NCI-H1930 (cell line): Measurements from ENCODE around the gene CSNK1G2.
"Not testable (repeated sequence)": the region's sequence is repeated elsewhere in the genome, so short reads cannot be mapped to it uniquely, and the experiment has no call there.

Source experiments
- DNase-seq, 2 experiments: peaks; one replicate each; lab custom pipeline; 2025; lab: John Stamatoyannopoulos, UW

Gene CSNK1G2

DNA sequence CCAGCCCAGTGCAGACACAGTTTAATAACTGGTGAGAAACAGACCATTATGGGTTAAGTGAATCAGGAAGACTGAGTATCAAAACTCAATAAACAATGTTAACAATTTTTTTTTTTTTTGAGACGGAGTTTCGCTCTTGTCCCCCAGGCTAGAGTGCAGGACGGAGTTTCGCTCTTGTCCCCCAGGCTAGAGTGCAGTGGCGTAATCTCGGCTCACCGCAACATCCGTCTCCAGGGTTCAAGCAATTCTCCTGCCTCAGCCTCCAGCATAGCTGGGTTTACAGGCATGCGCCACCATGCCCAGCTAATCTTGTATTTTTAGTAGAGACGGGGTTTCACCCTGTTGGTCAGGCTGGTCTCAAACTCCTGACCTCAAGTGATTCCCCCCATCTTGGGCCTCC lies 47.5 kb downstream of the CSNK1G2 start:
- not testable (repeated sequence) for DNase-seq

DNA sequence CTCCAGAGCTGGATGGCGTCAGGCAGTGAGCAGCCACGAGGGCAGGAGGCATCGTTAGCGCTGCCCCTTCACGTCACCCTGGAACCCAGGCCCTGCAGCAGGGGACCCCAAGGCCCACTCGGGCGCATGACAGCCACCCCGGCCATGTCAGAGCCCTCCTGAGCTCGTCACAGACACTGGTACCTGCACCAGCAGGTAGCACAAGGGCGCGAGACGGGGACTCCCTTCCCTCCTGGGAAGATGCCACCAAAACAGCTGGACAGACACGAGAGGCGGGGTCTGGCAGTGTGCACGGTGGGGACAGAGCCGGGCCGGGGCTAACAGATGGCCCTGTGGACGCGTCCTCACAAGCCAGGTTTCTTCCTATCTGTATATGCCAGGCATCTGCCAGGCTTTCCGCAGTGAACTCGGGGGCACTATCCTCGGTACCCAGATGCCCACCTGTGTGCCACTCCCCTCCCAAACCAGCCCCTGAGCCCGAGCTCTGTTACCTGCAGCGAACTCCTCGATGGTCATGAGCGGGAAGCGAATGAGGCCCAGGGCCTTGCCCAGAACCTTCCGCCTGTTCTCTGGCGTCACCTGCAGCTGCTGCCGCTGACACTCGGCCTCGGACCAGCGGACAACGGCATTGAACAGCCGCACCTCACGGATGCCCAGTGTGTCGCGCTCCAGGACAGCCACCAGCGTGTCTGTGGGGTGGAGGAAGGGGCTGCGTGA lies 48.7 kb downstream of the CSNK1G2 start:
- no peak for DNase-seq

DNA sequence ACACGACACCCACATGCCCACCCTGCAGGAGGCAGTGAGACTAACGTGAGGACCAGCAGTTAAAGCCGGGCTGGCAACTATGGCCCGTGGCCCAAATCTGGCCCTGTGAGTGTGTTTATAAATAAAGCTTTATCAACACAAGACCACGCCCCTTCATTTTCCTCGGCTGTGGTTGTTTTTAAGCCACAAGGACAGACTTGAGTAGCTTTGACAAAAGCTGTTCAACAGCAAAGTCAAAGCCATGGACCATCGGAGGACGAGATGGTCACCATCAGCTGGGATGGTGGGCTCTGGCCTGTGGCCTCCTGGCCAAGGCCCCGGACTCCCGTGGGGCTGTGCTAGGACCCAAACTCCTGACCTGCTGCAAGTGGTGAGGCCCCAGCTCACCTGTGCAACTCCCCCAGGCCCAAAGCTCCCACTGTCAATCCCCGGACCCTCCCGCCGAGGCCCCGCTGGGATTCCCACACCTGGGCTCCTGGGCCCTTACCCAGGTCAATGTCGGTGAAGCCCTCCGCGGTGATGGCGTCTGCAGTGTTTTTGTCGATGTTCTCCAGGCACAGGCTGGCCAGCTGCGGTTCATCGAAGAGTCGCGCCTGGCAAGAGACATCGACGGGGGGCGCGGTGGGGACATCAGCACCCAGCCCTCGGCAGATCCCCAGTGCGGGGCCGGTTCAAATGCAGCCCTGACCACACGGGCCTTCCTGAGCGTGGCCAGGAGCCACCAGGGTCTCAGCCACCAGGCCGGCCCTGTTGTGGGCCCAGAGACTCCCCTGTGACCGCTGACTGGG lies 49.5 kb downstream of the CSNK1G2 start:
- no peak for DNase-seq

DNA sequence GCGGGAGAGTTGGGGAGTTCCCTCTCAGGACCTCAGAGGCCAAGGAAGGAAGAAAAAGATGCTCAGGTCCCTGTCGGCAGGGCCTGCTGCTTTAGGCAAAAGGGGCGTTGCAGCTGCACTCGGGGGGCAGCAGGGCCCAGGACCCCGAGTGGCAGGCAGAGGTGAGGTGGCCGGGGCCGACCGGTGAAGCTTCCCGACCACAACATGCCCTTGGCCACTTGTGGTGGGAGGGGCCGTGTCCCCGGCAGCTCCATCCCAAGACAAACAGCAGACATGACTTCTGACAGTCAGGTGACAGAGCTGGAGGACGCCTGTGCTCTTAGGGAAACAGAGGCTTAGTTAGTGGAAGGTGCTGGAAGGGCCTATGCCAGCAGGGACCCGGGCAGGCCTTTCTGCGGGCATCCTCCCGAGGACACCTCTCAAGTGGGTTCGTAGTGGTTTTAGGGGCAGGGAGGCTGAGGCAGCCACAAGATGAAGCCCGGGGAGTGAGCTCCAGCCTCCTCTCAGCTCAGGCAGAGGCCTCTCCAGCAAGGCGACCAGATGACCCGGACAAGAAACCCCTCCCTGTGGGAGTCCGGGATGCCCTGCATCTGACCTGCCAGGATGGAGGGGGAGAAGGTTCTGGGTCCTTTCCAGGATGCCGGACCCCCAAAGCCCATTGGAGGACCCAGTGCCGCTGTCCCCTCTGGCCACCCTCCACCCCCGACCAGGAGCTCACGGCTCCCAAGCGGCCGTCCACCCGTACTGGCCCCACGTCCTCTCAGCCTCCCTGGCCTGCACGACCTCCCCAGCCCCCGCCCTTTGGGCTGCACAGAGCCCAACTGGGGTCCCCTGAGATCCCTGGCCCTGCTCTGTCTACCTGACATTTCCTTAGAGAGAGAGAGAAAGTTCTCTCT lies 50.3 kb downstream of the CSNK1G2 start:
- no peak for DNase-seq

DNA sequence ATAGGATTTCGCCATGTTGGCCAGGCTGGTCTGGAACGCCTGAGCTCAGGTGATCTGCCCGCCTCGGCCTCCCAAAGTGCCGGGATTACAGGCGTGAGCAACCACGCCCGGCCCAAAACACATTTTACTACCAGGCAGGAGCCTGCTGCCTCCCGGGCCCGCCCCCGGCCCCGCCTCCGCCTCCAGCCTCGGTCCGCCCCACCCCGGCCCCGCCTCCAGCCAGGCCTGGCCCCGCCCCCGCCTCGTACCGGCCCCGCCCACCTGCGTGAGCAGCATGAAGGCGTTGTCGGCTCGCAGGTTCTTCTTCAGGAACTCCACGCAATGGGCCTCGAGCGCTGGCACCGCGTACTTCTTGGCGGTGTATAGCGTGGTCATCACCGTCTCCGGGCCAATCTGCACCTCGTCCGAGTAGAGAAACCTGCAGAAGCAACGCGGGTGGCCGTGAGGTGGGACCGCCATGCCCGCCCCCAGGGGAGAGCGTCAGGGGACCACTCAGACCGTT lies 51.8 kb downstream of the CSNK1G2 start:
- DNase-seq = no peak

DNA sequence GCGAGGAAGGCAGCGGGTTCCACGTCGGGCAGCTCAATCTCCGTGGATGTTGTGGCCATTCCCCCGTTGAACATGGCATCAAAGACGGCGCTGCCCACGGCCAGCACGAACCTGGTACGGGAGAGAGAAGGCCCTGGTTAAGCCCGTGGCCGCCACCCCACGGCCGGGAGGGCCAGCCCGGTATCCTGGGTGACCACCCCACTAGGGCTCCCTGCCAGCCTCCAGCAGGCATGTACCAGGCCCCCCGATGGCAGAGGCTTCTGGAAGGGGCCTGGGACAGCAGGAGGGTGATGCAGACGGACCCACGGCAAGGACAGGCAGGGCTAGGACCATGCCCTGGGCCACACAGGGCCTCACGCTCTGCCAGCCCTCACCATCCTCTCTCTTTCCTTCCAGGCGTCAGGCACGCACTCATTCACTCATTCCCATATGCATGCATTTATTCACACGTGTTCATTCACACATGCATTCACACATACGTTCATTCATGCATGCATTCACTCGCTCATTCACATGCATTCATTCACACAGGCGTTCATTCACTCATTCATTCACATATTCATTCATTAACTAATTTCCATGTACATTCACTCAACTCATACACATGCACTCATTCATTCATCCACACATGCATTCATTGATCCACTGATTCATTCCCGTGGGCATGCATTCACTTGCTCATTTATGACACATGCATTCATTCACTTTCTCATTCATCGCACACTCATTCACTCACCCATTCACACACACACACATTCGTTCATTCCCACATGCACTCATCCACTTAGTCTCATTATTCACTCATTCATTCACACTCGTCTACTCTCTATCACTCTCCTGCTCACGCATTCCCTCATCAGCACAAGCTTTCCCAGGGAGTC lies 56.6 kb downstream of the CSNK1G2 start:
- no peak for DNase-seq

DNA sequence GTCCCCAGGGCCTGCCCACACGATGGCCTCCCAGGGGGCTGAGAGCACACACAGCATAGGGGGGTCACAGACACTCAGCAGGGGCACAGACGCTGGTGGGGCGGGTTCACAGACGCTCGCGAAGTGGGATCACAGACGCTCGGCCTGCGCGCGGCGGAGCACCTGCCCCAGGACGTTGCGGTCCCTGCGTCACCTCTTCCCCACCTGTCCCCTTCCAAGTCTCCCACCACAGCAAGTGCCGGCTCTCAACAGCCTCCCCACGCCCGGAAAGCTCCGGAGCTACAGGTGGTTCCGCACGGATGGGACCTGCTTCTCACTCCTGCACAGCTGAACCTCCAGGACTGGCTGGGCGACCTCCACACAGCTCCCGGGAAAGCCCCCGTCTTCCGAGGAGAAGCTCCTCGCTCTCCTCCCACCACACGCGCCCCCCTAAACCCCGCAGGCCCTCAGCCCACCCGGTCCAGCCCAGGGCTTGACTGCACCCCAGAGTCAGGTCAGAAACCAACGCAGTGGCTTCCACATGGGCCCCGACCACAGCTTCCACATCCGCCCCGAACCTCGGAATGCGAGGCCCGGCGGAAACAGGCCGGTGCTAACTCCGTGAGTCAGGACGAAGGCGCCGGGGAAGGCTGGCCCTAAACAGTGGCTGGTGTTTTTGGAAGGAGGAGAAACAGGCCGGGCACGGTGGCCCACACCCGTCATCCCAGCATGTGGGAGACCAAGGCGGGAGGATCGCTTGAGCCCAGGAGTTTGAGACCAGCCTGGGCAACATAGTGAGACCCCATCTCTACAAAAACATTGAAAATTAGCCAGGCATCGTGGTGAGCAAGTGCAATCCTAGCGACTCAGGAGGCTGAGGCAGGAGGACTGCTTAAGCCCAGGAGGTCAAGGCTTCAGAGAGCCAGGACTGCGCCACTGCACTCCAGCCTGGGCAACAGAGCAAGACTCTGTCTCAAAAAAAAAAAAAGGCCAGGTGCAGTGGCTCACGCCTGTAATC lies 58.0 kb downstream of the CSNK1G2 start:
- no peak for DNase-seq

DNA sequence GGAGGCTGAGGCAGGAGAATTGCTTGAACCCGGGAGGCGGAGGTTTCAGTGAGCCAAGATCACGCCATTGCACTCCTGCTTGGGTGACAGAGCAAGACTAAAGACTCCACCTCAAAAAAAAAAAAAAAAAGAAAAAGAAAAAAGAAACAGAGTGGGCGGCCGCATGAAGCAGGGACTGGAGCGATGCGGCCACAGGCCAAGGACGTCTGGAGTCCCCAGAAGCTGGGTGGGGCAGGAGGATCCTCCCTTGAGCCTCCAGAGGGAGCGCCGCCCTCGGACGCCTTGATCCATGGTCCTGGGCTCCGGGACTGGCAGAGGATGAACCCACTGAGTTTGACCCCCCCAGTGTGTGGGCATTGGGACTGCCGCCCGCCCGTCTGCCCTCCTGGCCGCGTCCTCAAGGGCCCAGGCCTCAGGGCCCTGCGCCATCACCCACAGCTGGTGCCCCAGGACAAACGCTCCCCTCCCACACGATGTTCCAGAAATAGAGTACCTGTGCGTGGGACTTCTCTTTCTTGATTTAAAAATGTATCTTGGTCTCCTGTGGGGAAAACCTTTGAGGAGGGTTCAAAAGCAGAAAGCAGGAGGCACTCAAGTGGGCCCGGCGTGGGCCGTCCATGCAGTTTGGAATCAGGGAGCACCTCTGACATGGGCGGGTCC lies 59.0 kb downstream of the CSNK1G2 start:
- no peak for DNase-seq

DNA sequence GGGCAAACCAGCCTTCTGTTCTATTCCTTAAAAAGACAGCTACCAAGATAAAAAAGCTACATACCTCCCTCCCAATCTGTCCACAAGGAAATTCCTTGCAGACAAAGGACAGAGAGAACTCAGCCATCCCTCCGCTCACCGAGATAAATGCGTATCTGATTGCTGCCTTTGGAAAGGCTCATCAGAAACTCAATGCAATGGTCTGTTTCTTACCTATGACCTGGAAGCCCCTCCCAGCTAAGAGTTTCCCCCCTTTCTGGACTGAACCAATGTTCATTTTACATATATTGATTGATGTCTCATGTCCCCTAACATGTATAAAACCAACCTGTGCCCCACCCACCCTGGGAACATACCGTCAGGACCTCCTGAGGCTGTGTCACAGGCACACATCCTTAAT lies 62.9 kb downstream of the CSNK1G2 start:
- no peak for DNase-seq

DNA sequence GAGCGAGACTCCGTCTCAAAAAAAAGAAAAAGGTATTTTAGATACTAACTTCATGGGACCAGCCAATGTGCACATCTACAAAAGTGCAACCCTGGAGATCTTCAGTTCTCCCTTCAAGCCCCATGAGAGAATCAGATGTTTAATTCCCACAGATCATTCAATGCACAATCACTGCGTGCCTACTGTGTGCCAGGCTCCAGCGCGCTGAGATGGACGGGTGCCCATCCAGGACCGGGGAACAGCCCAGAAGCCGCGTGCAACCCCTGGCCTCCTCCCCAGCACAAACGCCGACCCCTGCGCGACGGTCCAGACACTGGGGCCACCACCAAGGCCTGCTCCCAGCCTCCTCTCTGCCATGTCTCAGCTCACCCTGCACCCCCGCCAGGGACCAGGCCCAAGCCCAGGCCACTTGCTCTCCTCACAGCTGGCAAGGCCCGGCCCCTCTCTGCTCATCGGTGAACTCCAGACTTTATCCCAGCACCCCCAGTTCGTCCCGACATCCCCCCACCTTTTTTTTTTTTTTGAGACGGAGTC lies 69.2 kb downstream of the CSNK1G2 start:
- no peak for DNase-seq

DNA sequence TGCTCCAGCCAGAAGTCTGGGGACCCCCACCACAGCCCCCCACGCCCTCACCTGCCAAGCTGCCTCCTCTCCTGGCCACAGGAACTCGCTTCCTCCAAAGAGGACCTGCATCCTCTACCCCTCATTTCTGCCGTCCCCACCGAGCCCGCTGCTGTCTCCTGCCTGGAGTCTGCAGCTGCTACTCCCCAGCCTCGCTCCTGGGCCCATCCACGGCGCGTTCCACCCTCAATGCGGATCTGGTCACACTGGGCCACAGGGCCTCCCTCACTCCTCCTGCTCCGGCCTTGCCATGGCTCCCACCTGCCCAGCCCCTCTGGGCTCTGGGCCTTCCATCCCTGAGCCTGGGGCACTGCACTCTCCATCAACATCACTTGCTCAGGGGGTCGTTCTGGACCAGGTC lies 70.2 kb downstream of the CSNK1G2 start:
- DNase-seq = no peak

DNA sequence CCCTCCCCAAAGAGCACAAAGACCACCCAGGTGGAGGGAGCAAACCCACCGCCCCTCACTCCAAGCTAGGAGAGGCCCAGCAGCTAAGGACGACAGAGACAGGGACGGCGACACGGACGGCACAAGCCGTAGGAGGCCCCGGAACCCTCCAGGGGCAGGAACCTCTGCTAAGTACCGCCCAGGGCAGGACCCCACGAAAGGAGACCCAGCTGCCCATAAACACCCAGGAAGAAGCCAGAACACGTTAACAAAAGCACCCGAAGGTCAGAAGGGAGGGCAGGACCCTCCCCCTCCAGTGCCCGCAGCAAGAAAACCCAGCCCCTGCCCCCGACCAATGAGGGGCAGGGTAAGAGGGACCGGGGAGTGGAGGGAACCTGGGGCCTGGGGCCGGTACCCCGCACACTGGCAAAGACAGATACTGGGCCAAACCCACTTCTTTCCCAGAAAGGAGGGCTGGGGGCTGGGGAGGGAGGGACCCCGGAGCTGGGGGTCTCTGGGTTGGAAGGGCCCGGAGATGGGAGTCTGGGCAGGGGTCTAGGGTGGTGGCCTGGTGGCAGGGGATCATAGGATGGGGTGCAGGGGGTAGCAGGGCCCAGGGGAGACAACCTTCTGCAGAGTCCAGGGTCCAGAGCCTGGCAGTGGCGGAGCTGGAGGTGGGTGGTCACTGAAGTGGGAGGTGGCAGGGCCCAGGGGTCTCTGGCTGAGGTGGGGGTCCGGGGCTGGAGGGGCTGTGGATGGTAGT lies 72.1 kb downstream of the CSNK1G2 start:
- DNase-seq = no peak

DNA sequence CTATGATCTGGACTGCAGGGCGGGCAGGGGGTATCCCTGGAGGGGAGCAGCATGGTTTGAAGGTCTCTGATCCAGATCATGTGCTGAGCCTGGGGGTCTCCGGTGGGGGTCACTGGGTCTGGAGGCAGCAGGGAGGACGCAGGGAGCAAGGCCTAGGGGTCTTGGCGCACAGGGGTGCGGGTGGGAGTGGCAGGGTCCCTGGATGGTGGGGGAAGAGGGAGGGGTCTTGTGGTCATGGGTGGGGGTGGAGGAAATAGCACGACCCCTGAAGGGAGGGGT lies 72.7 kb downstream of the CSNK1G2 start:
- DNase-seq = no peak

DNA sequence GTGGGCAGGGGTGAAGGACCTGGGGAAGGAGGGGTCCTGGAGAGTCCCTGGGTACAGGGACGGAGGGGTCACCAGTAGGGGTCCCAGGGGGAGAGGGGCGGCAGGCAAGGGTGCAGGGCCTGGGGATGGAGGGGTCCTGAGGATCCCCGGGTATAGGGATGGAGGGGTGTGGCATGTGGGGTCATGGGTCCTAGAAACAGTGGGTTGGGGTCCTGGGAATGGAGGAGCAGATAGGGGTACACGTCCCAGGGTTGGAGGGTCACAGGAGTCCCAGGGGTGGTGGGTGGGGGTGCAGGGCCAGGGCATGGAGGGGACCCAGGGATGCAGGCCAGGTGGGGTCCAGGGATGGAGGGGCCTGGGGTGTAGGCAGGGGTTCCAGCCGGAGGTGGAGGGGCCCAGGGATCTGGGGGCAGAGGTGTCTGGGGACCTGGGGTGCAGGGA lies 73.2 kb downstream of the CSNK1G2 start:
- DNase-seq = no peak

DNA sequence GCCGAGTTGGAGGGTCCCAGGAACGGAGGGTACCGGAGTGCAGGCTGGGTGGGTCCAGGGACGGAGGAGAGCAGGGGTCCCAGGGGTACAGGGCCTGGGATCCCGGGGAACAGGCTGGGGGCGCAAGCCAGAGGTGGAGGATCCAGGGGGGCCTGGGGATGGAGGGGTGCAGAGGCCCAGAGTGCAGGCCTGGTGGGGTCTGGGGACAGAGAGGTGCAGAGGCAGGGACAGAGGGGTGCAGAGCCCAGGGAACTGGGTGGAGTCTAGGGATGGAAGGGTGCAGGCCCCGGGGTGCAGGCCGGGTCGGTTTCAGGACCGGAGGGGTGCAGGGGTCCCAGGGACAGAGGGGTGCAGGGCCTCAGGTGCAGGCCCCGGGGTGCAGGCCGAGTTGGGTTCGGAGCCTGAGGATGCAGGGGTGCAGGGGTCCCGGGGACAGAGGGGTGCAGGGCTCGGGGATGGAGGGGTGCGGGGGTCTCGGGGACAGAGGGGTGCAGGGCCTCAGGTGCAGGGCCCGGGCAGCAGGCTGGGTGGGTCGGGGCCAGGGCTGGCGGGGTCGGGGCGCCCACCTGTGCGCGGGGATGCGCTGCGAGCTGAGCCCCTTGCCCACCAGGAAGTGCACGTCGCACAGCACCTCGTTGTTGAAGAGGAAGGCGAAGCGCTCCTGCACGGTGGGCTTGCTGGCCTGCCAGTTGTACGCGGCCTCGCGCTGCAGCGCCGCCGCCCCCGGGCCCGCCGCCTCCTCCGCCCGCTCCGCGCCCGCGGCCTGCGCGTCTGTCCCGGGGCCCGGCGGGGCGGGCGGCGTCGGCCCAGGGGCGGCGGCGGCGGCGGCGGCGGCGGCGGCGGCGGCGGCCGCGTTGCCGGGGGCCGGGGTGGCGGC lies 74.0 kb downstream of the CSNK1G2 start:
- DNase-seq = peak in 1 of 2 experiments; percentile 4

DNA sequence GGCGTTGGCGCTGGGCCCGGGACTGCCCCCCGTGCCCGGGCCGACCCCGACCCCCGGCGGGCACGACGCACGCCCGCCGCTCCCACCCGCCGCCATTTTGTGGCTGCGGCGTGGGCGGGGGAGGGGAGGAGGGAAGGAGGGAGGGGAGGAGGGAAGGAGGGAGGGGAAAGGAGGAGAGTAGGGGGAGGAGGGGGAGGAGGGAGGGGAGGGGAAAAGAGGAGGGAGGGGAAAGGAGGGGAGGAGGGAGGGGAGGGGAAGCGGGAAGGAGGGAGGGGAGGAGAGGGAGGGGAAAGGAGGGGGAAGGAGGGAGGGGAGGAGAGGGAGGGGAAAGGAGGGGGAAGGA lies 74.6 kb downstream of the CSNK1G2 start, which contains the start of gene BTBD2:
Gene BTBD2, minus strand, starts transcription at position 107 of the 343 bp plus-strand sequence. Its CDS starts 11 bp downstream, at position 96.
- DNase-seq = peak; percentile 14 to 50

DNA sequence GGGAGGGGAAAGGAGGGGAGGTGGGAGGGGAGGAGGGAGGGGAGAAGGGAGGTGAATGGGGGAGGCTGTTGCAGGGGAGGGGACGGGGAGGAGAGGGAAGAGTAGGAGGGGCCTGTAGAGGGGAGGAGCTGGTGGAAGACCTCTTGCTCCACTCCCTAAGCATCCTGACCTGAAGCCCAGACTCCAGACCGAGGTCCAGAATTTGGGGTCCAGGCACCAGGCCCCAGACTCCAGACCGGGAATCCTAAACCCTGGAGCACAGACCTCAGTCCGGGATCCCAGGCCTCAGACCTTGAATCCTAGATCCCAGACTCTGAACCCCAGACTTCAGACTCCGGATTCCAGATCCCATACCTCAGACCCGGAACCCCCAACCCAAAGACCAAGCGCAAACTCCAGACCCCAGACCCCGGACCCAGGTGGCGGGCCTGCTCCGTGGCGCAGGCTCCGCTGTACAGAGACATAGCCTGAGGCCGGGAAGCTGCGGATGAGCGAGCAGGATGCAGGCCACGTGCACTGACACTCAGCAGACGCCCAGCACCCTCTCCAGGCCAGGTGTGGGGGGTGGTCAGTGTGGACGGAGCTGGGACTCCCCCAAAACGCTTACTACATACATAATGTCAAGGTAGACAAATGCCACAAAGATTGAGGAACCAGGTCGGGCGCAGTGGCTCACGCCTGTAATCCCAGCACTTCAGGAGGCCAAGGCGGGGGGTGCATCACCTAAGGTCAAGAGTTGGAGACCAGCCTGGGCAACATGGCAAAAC lies 75.3 kb downstream of the CSNK1G2 start:
- no peak for DNase-seq
